ENCODE data around the gene SPSB2.

- TF ChIP-seq POLR2AphosphoS5 (IDR thresholded peaks at IDR 0.05; ENCODE audit: borderline replicate concordance, low read depth, low read length) (peak; percentile 69; the same call in 1 of the 2 replicates), EZH2 (IDR thresholded peaks at IDR 0.05) (no peak)
Observed at GRCh38 chr12:6851921-6852650, 21.0 kb downstream of the SPSB2 start, which contains the start of gene USP5.
